ENCODE data around the gene ZFAND3.

DNA sequence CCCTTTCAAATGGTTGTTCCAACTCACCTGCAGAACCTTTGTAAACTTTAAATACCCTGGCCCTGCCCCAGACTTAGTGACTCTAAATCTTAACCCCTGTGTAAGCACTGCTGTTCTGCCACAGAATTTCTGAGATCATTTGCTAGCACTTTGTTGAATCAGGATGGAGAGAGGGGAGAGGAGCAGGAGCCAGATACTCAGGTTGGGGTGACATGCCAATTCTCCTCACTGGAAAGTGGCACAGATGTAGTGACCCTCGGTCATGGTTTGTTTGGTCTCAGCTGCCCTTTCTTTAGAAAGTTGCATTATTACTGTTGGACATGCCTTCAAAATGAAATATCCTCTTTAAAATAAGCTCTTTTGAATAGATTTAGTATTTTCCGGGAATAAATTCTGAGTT is 168.0 kb downstream of the ZFAND3 start:
- TF ChIP-seq, protein P1, sequence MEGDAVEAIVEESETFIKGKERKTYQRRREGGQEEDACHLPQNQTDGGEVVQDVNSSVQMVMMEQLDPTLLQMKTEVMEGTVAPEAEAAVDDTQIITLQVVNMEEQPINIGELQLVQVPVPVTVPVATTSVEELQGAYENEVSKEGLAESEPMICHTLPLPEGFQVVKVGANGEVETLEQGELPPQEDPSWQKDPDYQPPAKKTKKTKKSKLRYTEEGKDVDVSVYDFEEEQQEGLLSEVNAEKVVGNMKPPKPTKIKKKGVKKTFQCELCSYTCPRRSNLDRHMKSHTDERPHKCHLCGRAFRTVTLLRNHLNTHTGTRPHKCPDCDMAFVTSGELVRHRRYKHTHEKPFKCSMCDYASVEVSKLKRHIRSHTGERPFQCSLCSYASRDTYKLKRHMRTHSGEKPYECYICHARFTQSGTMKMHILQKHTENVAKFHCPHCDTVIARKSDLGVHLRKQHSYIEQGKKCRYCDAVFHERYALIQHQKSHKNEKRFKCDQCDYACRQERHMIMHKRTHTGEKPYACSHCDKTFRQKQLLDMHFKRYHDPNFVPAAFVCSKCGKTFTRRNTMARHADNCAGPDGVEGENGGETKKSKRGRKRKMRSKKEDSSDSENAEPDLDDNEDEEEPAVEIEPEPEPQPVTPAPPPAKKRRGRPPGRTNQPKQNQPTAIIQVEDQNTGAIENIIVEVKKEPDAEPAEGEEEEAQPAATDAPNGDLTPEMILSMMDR (conservative IDR thresholded peaks at IDR 0.05 in 1 of 2, IDR thresholded peaks at IDR 0.05 in 1 of 2; ENCODE audit: low read depth in 1 of 2, low read length in 2 of 2) = no peak
- no peak for TF ChIP-seq EZH2 (IDR thresholded peaks at IDR 0.05; ENCODE audit: low read length, missing control alignments)

All from fibroblast of lung (primary cell).